Right atrium auricular region (tissue), 2 donors: Measurements from ENCODE around the gene KRT78. TPM values are rescaled to one million over a fixed set of nuclear protein-coding genes. Genes with fewer than 3 reads are reported as not detected.
"Not testable (repeated sequence)": the region's sequence is repeated elsewhere in the genome, so short reads cannot be mapped to it uniquely, and the experiment has no call there.

Experiments
- DNase-seq: peaks from one replicate; pipeline ENCODE4 v3.0.0-alpha.2; 2019; ENCODE audit warnings: low spot score
- H3K27ac ChIP-seq, 2 donors: fragments of 200-600 bp; sonication (generic); 1 replicate in 1 of 2; 2 replicates in 1 of 2; pipeline ENCODE4 v1.5.1; 2016 to 2019
- H3K27me3 ChIP-seq, 2 donors: fragments of 200-600 bp; sonication (generic); one replicate each; pipeline versions ENCODE4 v1.5.1 to v1.6.0; 2017 to 2019
- H3K36me3 ChIP-seq: fragments of 200-600 bp; sonication (generic); one replicate; pipeline ENCODE4 v1.5.1; 2016
- H3K4me1 ChIP-seq, 2 donors: fragments of 200-600 bp; sonication (generic); one replicate each; pipeline versions ENCODE4 v1.5.1 to v1.6.0; 2017 to 2019
- H3K4me3 ChIP-seq, 2 donors: fragments of 200-600 bp; sonication (generic); 1 replicate in 1 of 2; 2 replicates in 1 of 2; pipeline ENCODE4 v1.5.1; 2017 to 2019; ENCODE audit warnings: mild to moderate bottlenecking in 1 of 2, moderate library complexity in 1 of 2
- H3K9me3 ChIP-seq, 2 donors: fragments of 200-600 bp; sonication (generic); one replicate each; pipeline ENCODE4 v1.5.1; 2019
- total RNA-seq, 2 donors: library from RNA; depleted of rRNA; stranded (reverse); fragments of >200 nt; gene quantifications; one replicate each; pipeline ENCODE4 v1.1.0, GENCODE V29; 2016
- TF ChIP-seq, protein P1 (sequence below), 2 donors: fragments of 200-600 bp; sonication (generic); IDR thresholded peaks; one replicate each; pipeline ENCODE4 v1.5.1; 2019; ENCODE audit warnings: antibody characterized with exemption in 2 of 2

The KRT78 gene
- total RNA-seq, 2 donors from 2014 or later: not detected

DNA sequence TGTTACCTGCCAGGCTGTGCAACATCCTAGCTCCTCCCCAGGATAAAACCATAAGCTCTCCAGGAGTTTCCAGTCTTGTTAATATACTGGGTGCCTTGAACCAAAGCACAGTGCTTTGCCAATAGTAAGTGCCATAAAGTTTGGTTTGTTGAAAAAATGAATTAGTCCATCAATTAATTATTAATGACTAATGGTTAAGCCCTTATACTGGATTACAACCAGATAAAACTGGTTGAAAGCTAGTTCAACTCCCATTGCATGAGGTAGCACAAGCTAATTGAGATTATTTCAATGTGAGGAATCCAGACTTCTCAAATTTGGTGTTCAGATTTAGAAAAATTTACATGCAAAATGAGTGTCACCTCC is 51.3 kb downstream of the KRT78 start:
- H3K27me3 ChIP-seq: no peaks in the 10 kb centered on the region
- no peaks in the 10 kb centered on the region for H3K9me3 ChIP-seq
- no peaks in the 10 kb centered on the region for H3K36me3 ChIP-seq
- H3K27ac ChIP-seq: no peak overlapping the region
- DNase-seq: no peak
- TF ChIP-seq, protein P1, sequence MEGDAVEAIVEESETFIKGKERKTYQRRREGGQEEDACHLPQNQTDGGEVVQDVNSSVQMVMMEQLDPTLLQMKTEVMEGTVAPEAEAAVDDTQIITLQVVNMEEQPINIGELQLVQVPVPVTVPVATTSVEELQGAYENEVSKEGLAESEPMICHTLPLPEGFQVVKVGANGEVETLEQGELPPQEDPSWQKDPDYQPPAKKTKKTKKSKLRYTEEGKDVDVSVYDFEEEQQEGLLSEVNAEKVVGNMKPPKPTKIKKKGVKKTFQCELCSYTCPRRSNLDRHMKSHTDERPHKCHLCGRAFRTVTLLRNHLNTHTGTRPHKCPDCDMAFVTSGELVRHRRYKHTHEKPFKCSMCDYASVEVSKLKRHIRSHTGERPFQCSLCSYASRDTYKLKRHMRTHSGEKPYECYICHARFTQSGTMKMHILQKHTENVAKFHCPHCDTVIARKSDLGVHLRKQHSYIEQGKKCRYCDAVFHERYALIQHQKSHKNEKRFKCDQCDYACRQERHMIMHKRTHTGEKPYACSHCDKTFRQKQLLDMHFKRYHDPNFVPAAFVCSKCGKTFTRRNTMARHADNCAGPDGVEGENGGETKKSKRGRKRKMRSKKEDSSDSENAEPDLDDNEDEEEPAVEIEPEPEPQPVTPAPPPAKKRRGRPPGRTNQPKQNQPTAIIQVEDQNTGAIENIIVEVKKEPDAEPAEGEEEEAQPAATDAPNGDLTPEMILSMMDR (IDR thresholded peaks at IDR 0.05): no peak
- H3K4me1 ChIP-seq: no peaks in the 10 kb centered on the region
- H3K4me3 ChIP-seq: no peak overlapping the region

DNA sequence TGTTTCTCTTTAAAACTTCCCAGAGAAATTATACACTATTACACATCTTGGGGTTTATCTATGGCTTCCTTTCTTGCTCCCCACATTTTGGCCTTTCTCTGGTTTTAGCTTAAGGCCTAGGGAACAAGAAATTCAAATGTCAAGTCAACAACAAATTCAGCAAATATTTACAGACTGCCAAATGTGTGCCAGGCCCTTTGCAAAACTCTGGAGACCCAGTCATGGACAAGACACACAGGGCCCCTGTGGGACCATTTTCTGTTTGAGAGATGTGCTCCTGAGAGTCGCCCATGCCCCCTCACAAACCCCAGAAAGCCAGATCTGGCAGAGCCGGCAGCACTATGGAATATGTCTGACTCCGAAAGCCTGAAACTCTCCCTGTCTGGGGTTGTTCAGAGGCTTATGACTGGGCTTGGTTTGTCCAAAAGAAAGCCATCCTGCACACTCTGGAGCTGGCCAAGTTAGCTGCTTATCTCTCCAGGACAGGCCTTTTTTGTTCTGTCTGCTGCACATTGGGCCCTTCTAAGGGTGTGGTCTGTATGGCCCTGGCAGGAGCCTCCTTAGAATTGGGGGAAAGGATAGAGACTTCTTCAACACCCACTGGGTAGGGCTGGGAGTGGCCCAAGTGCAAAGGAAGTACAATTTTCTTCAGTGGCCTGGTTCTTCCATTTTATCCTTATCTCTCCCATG is 51.8 kb downstream of the KRT78 start:
- no peaks in the 10 kb centered on the region for H3K9me3 ChIP-seq
- no peak overlapping the region for H3K27ac ChIP-seq
- DNase-seq: no peak
- H3K36me3 ChIP-seq: no peaks in the 10 kb centered on the region
- H3K4me1 ChIP-seq: no peaks in the 10 kb centered on the region
- no peak overlapping the region for H3K4me3 ChIP-seq
- TF ChIP-seq, protein P1 (IDR thresholded peaks at IDR 0.05): no peak
- H3K27me3 ChIP-seq: no peaks in the 10 kb centered on the region

DNA sequence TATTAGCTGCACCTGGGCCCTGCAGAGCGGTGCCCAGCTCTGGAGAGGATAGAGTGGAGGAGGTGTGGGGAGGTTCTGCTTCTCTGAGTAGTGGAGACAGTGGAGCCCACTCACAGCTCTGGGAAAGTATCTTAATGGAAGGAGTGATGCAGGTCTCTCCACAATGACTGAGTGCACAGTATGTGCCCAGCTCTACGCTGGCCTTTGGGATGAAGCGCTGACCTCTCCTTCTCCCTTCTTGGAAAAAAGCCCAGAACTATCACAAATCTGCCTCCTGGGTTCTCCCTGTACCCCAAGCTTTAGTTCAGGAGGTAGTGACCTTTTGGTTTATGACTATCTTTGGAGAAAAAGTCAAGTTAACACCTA is 52.4 kb downstream of the KRT78 start:
- TF ChIP-seq, protein P1 (IDR thresholded peaks at IDR 0.05): no peak

DNA sequence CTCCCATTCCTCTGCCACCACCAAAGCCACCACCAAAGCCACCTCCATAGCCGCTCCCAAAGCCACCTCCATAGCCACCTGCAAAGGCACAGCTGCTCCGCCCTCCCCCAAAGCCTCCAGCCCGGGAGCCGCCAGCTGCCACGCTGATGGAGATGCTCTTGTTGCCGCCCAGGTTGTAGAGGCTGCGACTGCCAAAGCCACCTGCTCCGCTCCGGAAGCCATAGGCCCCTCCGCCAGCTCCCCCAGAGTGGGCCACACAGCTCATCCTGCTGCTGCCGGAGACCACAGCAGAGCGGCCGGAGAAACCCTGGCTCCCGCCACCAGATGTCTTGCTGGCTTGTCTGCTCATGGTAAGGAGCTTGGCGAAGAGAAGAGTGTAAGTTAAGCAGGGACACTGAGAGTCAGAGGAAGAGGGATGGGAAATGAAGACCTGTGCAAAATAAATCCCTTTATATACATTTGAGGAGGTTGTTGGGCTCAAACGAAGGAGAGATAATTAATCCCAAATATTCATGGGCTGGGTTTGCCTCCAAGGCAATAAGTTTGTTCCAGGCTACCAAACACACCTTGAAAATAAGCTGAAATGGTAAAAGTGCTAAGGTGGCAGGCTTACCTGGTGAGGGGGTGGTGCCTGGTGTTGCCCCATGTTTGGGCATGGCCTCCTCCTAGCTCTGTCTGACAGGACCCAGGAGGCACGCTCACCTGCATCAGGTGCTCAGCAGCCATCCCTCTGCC is 52.9 kb downstream of the KRT78 start, which contains the start of gene KRT3:
Gene KRT3 (minus strand): TSS at position 424 of the 735 bp plus-strand sequence. CDS start 75 bp downstream, at position 349.
- Histone ChIP-seq H3K9me3 (no peaks in the 10 kb centered on the region), H3K4me3 (no peak within 1 kb of the TSS), H3K27me3 (no peaks in the 10 kb centered on the region), H3K27ac (no peak within 1 kb of the TSS), H3K4me1 (no peaks in the 10 kb centered on the region), H3K36me3 (no peaks in the 10 kb centered on the region)
- no peak for DNase-seq
- TF ChIP-seq, protein P1 (IDR thresholded peaks at IDR 0.05): no peak

More for the DNA sequence above, 52.4 kb downstream of the KRT78 start:
- no peaks in the 10 kb centered on the region for H3K4me1 ChIP-seq
- H3K4me3 ChIP-seq: no peak overlapping the region
- no peaks in the 10 kb centered on the region for H3K9me3 ChIP-seq
- no peaks in the 10 kb centered on the region for H3K36me3 ChIP-seq
- H3K27me3 ChIP-seq: no peaks in the 10 kb centered on the region
- H3K27ac ChIP-seq: no peak overlapping the region
- DNase-seq: no peak

DNA sequence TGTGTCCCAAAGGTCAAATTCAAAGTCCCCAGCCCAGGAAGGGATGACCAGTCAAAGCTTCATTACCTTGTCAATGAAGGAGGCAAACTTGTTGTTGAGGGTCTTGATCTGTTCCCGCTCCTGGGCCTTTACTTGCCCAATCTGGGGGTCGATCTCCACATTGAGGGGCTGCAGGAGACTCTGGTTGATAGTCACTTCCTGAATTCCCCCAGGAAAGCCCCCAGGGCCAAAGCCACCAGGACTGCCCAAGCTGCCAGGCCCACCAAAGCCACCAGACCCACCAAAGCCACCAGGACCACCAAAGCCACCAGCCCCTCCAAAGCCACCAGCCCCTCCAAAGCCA is 53.5 kb downstream of the KRT78 start:
- not testable (repeated sequence) for H3K9me3 ChIP-seq, DNase-seq, H3K36me3 ChIP-seq

DNA sequence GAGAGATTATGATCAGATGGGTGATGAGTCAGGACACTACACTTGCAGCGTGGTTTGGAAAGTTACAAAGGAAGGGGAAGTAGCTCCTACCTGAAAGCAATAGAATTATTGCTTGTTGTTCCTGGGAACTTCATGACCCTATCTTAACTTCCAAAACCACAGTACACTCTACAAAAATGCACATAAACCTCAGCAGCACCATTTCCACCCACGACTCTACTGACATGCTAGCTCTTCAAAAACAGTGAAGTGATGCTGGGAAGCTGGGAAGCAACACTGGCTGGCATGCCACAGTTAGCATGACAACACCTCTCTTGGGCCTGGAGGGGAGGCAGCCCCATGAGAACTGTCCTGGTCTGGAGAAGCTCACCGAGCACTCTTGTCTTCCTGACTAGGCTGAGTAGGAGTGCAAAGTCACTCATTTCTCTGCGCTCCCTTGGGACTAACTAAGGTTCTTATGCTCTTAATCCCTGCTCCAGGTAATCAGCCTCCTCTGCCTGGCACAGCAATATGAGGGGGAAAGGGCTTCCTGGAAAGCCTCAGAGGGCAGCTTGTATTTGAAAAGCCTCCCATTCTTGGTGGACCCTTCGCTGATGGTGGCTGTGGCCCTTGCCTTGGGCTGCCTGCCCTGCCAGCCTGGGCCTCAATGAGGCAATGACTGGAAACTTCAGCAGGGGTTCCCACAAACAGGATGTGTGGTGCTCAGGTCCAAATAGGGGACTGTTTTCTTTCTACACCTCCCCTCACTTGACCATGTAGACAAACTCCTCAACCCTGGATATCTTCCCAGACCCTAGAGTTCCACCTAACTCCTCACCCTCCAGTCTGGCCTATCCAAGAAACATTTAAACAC is 54.1 kb downstream of the KRT78 start:
- Histone ChIP-seq H3K36me3 (no peaks in the 10 kb centered on the region), H3K27me3 (no peaks in the 10 kb centered on the region), H3K9me3 (no peaks in the 10 kb centered on the region), H3K4me1 (peaks cover 0 to 8% of the 10 kb centered on the region in 2 donors), H3K27ac (no peak overlapping the region), H3K4me3 (no peak overlapping the region)
- DNase-seq: no peak
- TF ChIP-seq, protein P1 (IDR thresholded peaks at IDR 0.05): no peak

More for the DNA sequence above, 53.5 kb downstream of the KRT78 start:
- not testable (repeated sequence) for H3K27ac ChIP-seq, H3K4me1 ChIP-seq, H3K27me3 ChIP-seq, H3K4me3 ChIP-seq
